HEK293 (cell line): ENCODE data around the gene TCP11.

ENCODE experiments used
- CTCF ChIP-seq: fragments of 450-650 bp; formaldehyde crosslinking; IDR thresholded peaks from 2 replicates; pipeline ENCODE4 v1.5.1; 2016; ENCODE audit warnings: missing biosample characterization, missing genetic modification characterization
- EGR2 ChIP-seq: fragments of 450-650 bp; formaldehyde crosslinking; IDR thresholded peaks from 2 replicates; pipeline ENCODE4 v1.5.1; 2016; ENCODE audit warnings: low read depth, missing biosample characterization, missing genetic modification characterization
- ELK4 ChIP-seq: IDR thresholded peaks from 2 replicates; pipeline ENCODE4 v1.6.1; 2011; ENCODE audit warnings: mild to moderate bottlenecking, low read depth, low read length, borderline replicate concordance
- GLI4 ChIP-seq: fragments of 450-650 bp; formaldehyde crosslinking; IDR thresholded peaks from 2 replicates; pipeline ENCODE4 v1.5.1; 2016; ENCODE audit warnings: missing biosample characterization, missing genetic modification characterization
- OSR2 ChIP-seq: fragments of 450-650 bp; formaldehyde crosslinking; IDR thresholded peaks from 2 replicates; pipeline ENCODE4 v1.5.1; 2016; ENCODE audit warnings: missing biosample characterization, missing genetic modification characterization
- YY1 ChIP-seq: fragments of 450-650 bp; formaldehyde crosslinking; IDR thresholded peaks from 2 replicates; pipeline ENCODE4 v1.5.1; 2018; ENCODE audit warnings: missing biosample characterization, missing genetic modification characterization
- ZNF140 ChIP-seq: fragments of 450-650 bp; formaldehyde crosslinking; IDR thresholded peaks from 2 replicates; pipeline ENCODE4 v1.5.1; 2016; ENCODE audit warnings: missing biosample characterization, missing genetic modification characterization
- ZNF19 ChIP-seq: fragments of 450-650 bp; formaldehyde crosslinking; IDR thresholded peaks from 2 replicates; pipeline ENCODE4; 2016; ENCODE audit warnings: missing biosample characterization, missing genetic modification characterization, low read depth
- ZNF274 ChIP-seq, 2 experiments: fragments of 200-500 bp in 1 of 2; fragments of 450-650 bp in 1 of 2; sonication (Bioruptor generic) in 1 of 2; formaldehyde crosslinking in 1 of 2; IDR thresholded peaks; 2 replicates each; pipeline versions ENCODE4 v1.5.1 to v1.6.1; 2014 to 2016; ENCODE audit warnings: borderline replicate concordance in 1 of 2, inconsistent platforms in 1 of 2, low read length in 1 of 2, missing biosample characterization in 1 of 2, missing genetic modification characterization in 1 of 2
- ZNF366 ChIP-seq: fragments of 450-650 bp; formaldehyde crosslinking; conservative IDR thresholded peaks from 2 replicates; pipeline ENCODE4 v1.5.1; 2016; ENCODE audit warnings: missing biosample characterization, missing genetic modification characterization
- ZNF398 ChIP-seq: fragments of 450-650 bp; formaldehyde crosslinking; IDR thresholded peaks from 2 replicates; pipeline ENCODE4 v1.5.1; 2017; ENCODE audit warnings: missing biosample characterization, missing genetic modification characterization
- ZNF639 ChIP-seq: fragments of 450-650 bp; formaldehyde crosslinking; IDR thresholded peaks from 2 replicates; pipeline ENCODE4 v1.5.1; 2016; ENCODE audit warnings: missing biosample characterization, missing genetic modification characterization
- ZNF645 ChIP-seq: fragments of 450-650 bp; formaldehyde crosslinking; IDR thresholded peaks from 2 replicates; pipeline ENCODE4; 2016; ENCODE audit warnings: missing biosample characterization, missing genetic modification characterization
- ZSCAN18 ChIP-seq: fragments of 450-650 bp; formaldehyde crosslinking; IDR thresholded peaks from 2 replicates; pipeline ENCODE4 v1.5.1; 2016; ENCODE audit warnings: missing biosample characterization, missing genetic modification characterization

GRCh38 chr6:35186571-35186970 is 45.4 kb upstream of the TCP11 start:
- TF ChIP-seq ZNF140 (tag by site-specific recombination) (no peak), CTCF (tag by site-specific recombination) (no peak), ZNF274 (IDR thresholded peaks at IDR 0.05; ENCODE audit: low read length) (no peak), ZNF274 (tag by site-specific recombination; IDR thresholded peaks at IDR 0.05; ENCODE audit: borderline replicate concordance) (no peak), ZNF639 (tag by site-specific recombination) (no peak), ZNF398 (tag by site-specific recombination) (no peak), YY1 (tag by site-specific recombination) (no peak), ZNF366 (no peak), ZSCAN18 (tag by site-specific recombination) (no peak), ELK4 (no peak), OSR2 (no peak), ZNF19 (tag by site-specific recombination) (no peak), GLI4 (tag by site-specific recombination) (no peak), EGR2 (tag by site-specific recombination) (no peak), ZNF645 (no peak)
